Measurements from ENCODE around the gene CCNJ. TPM values are rescaled to one million over a fixed set of nuclear protein-coding genes. Genes with fewer than 3 reads are reported as not detected.

CCNJ gene
- total and polyA plus RNA-seq, 2 experiments from 2014 or later = 8.2 to 12.1 TPM

DNA sequence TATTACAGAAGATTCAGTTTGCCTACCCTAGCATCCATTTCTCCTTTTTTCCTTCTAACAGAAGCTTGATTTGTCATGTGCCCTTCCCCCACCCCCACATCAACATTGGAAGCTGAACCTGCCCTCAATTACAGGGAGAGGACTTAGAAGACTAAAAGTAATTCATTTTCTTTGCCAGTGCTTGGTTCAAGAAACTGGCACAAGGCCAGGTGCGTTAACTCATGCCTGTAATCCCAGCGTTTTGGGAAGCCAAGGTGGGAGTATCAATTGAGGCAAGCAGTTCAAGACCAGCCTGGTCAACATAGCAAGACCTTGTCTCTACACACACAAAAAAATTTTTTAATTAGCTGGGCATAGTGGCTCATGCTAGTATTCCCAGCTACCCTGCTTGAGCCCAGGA, 32.6 kb downstream of the CCNJ start:
- no peak overlapping the region for H3K4me2 ChIP-seq
- H4K20me1 ChIP-seq (ENCODE audit: insufficient read depth, poor library complexity, severe bottlenecking) = no peaks in the 10 kb centered on the region
- H3K27me3 ChIP-seq = no peaks in the 10 kb centered on the region
- H3K9me3 ChIP-seq (ENCODE audit: low read depth) = no peaks in the 10 kb centered on the region
- no peak overlapping the region for H2AFZ ChIP-seq
- H3K4me1 ChIP-seq (ENCODE audit: insufficient read depth) = no peaks in the 10 kb centered on the region
- H3K79me2 ChIP-seq = no peaks in the 10 kb centered on the region
- H3K36me3 ChIP-seq (replicated peaks; ENCODE audit: insufficient read depth, low read depth) = no peaks in the 10 kb centered on the region
- H3K9me2 ChIP-seq (replicated peaks; ENCODE audit: insufficient read depth) = no peaks in the 10 kb centered on the region
- 76% methylated on average over 2 of the region's 2 CpGs for WGBS (ENCODE audit: low lambda C conversion rate, missing lambda C conversion rate)
- TF ChIP-seq, protein P1, sequence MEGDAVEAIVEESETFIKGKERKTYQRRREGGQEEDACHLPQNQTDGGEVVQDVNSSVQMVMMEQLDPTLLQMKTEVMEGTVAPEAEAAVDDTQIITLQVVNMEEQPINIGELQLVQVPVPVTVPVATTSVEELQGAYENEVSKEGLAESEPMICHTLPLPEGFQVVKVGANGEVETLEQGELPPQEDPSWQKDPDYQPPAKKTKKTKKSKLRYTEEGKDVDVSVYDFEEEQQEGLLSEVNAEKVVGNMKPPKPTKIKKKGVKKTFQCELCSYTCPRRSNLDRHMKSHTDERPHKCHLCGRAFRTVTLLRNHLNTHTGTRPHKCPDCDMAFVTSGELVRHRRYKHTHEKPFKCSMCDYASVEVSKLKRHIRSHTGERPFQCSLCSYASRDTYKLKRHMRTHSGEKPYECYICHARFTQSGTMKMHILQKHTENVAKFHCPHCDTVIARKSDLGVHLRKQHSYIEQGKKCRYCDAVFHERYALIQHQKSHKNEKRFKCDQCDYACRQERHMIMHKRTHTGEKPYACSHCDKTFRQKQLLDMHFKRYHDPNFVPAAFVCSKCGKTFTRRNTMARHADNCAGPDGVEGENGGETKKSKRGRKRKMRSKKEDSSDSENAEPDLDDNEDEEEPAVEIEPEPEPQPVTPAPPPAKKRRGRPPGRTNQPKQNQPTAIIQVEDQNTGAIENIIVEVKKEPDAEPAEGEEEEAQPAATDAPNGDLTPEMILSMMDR (IDR thresholded peaks at IDR 0.05; ENCODE audit: poor library complexity) = no peak
- TF ChIP-seq EZH2 (IDR thresholded peaks at IDR 0.05; ENCODE audit: borderline replicate concordance) (no peak), EZH2phosphoT487 (IDR thresholded peaks at IDR 0.05; ENCODE audit: low read depth, severe bottlenecking, unreplicated experiment) (no peak)
- no peak overlapping the region for H3K4me3 ChIP-seq
- no peak for DNase-seq (ENCODE audit: low spot score)
- H3K27ac ChIP-seq = no peak overlapping the region

DNA sequence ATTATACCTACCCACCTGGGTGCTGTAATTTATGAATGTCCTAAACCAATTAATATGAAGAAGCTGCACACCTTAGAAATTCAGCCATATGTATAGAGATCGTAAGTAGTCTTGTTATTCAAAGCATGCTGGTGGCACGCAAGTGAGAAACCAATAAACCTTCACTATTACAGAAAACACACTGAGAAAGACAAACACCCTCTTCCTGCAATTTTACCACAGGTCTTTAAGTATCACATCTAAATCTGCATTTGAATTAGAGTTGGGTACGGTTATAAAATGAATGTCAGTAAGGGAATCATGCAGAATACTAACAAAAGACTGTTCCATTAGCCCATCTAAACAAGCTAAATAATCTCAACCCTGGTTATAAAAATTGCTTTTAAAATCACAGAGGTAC, 33.8 kb downstream of the CCNJ start:
- DNase-seq (ENCODE audit: low spot score) = no peak
- Histone ChIP-seq H3K9me2 (replicated peaks; ENCODE audit: insufficient read depth) (no peaks in the 10 kb centered on the region), H4K20me1 (ENCODE audit: insufficient read depth, poor library complexity, severe bottlenecking) (no peaks in the 10 kb centered on the region), H3K79me2 (no peaks in the 10 kb centered on the region), H3K9me3 (ENCODE audit: low read depth) (no peaks in the 10 kb centered on the region), H2AFZ (no peak overlapping the region), H3K4me3 (no peak overlapping the region), H3K4me1 (ENCODE audit: insufficient read depth) (no peaks in the 10 kb centered on the region), H3K27me3 (no peaks in the 10 kb centered on the region), H3K36me3 (replicated peaks; ENCODE audit: insufficient read depth, low read depth) (no peaks in the 10 kb centered on the region), H3K4me2 (no peak overlapping the region), H3K27ac (no peak overlapping the region)
- TF ChIP-seq EZH2 (IDR thresholded peaks at IDR 0.05; ENCODE audit: borderline replicate concordance) (no peak), EZH2phosphoT487 (IDR thresholded peaks at IDR 0.05; ENCODE audit: low read depth, severe bottlenecking, unreplicated experiment) (no peak)
- TF ChIP-seq, protein P1 (IDR thresholded peaks at IDR 0.05; ENCODE audit: poor library complexity) = no peak
- WGBS (ENCODE audit: low lambda C conversion rate, missing lambda C conversion rate) = 75% methylated on average over 3 of the region's 3 CpGs

DNA sequence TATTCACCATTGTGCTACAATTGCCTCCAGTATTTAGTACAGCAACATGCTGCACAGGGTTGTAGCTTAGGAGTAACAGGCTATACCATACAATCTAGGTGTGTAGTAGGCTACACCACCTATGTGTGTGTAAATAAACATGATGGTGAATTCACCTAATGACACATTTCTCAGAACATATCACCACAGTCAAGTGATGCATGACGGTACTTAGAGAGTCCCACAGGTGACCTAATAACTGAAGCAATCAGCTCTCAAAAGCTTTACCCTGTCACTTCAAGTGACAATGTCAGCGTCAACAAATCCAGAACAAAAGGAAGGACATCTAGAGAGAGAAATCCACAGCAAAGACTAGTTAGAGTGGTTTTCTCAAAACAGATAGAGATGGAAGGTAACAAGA, 38.8 kb downstream of the CCNJ start:
- 96% methylated on average over 2 of the region's 2 CpGs for WGBS (ENCODE audit: low lambda C conversion rate, missing lambda C conversion rate)
- no peak for DNase-seq (ENCODE audit: low spot score)
- H2AFZ ChIP-seq = no peak overlapping the region
- H3K9me3 ChIP-seq (ENCODE audit: low read depth) = no peaks in the 10 kb centered on the region
- H3K9me2 ChIP-seq (replicated peaks; ENCODE audit: insufficient read depth) = no peaks in the 10 kb centered on the region
- no peaks in the 10 kb centered on the region for H3K27me3 ChIP-seq
- H3K27ac ChIP-seq = no peak overlapping the region
- no peaks in the 10 kb centered on the region for H3K79me2 ChIP-seq
- H3K4me2 ChIP-seq = no peak overlapping the region
- no peaks in the 10 kb centered on the region for H3K36me3 ChIP-seq (replicated peaks; ENCODE audit: insufficient read depth, low read depth)
- H4K20me1 ChIP-seq (ENCODE audit: insufficient read depth, poor library complexity, severe bottlenecking) = no peaks in the 10 kb centered on the region
- TF ChIP-seq EZH2phosphoT487 (IDR thresholded peaks at IDR 0.05; ENCODE audit: low read depth, severe bottlenecking, unreplicated experiment) (no peak), EZH2 (IDR thresholded peaks at IDR 0.05; ENCODE audit: borderline replicate concordance) (no peak)
- TF ChIP-seq, protein P1 (IDR thresholded peaks at IDR 0.05; ENCODE audit: poor library complexity) = no peak
- H3K4me1 ChIP-seq (ENCODE audit: insufficient read depth) = no peaks in the 10 kb centered on the region
- no peak overlapping the region for H3K4me3 ChIP-seq

DNA sequence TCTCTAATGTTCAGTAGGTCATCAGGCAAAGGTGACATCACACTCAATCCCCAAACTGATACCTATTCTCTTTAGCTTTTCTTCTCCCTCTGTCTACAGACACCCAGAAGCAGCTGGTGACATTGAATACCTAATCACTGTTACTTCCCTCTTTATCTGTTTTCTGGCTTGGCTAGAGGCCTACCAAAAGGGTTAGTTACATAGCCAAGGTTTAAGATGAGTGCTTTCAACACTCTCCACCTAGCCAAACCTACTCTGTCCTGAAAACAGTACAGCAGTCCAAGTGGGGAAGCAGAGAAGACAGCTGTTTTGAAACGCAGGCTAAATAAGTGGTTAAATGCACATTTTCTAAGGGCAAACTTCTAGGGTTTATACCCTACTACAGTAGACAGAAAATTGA, 39.4 kb downstream of the CCNJ start:
- no peak for TF ChIP-seq EZH2phosphoT487 (IDR thresholded peaks at IDR 0.05; ENCODE audit: low read depth, severe bottlenecking, unreplicated experiment)
- TF ChIP-seq EZH2 (IDR thresholded peaks at IDR 0.05; ENCODE audit: borderline replicate concordance) = no peak
- TF ChIP-seq, protein P1 (IDR thresholded peaks at IDR 0.05; ENCODE audit: poor library complexity) = no peak
- H2AFZ ChIP-seq = no peak overlapping the region
- no peaks in the 10 kb centered on the region for H3K9me3 ChIP-seq (ENCODE audit: low read depth)
- H3K27me3 ChIP-seq = no peaks in the 10 kb centered on the region
- no peaks in the 10 kb centered on the region for H3K36me3 ChIP-seq (replicated peaks; ENCODE audit: insufficient read depth, low read depth)
- 78% methylated on average over 1 of the region's 1 CpG for WGBS (ENCODE audit: low lambda C conversion rate, missing lambda C conversion rate)
- no peak for DNase-seq (ENCODE audit: low spot score)
- no peak overlapping the region for H3K4me2 ChIP-seq
- no peak overlapping the region for H3K4me3 ChIP-seq
- no peaks in the 10 kb centered on the region for H3K4me1 ChIP-seq (ENCODE audit: insufficient read depth)
- no peak overlapping the region for H3K27ac ChIP-seq
- no peaks in the 10 kb centered on the region for H4K20me1 ChIP-seq (ENCODE audit: insufficient read depth, poor library complexity, severe bottlenecking)
- no peaks in the 10 kb centered on the region for H3K9me2 ChIP-seq (replicated peaks; ENCODE audit: insufficient read depth)
- no peaks in the 10 kb centered on the region for H3K79me2 ChIP-seq
